Measurements from ENCODE around the gene CEACAM8.

CEACAM8 gene

GRCh38 chr19:42571116-42571515, 23.6 kb downstream of the CEACAM8 start:
- Histone ChIP-seq H3K9ac (ENCODE audit: insufficient read length, low read depth) (no peak overlapping the region), H3K9me3 (ENCODE audit: insufficient read depth, low read length) (no peaks in the 10 kb centered on the region), H3K36me3 (ENCODE audit: insufficient read depth, insufficient read length, low read length) (no peaks in the 10 kb centered on the region), H3K4me3 (ENCODE audit: insufficient read length, low read depth) (no peak overlapping the region), H3K27me3 (ENCODE audit: insufficient read depth, insufficient read length) (peaks cover 4% of the 10 kb centered on the region), H3K4me1 (ENCODE audit: insufficient read depth, insufficient read length) (no peaks in the 10 kb centered on the region)
- DNase-seq (ENCODE audit: low read depth, low spot score) = no peak
- TF ChIP-seq SUZ12 (IDR thresholded peaks at IDR 0.05; ENCODE audit: extremely low read depth, insufficient read depth, insufficient read length) (no peak), ZNF274 (IDR thresholded peaks at IDR 0.05; ENCODE audit: low read depth, low read length) (no peak), YY1 (IDR thresholded peaks at IDR 0.05; ENCODE audit: insufficient read depth, insufficient read length) (no peak)

- no peaks in the 10 kb centered on the region for H3K9me3 ChIP-seq (ENCODE audit: insufficient read depth, low read length)
- TF ChIP-seq ZNF274 (IDR thresholded peaks at IDR 0.05; ENCODE audit: low read depth, low read length) = no peak
- TF ChIP-seq SUZ12 (IDR thresholded peaks at IDR 0.05; ENCODE audit: extremely low read depth, insufficient read depth, insufficient read length) = no peak
- TF ChIP-seq YY1 (IDR thresholded peaks at IDR 0.05; ENCODE audit: insufficient read depth, insufficient read length) = no peak
- H3K4me1 ChIP-seq (ENCODE audit: insufficient read depth, insufficient read length) = no peaks in the 10 kb centered on the region
- H3K9ac ChIP-seq (ENCODE audit: insufficient read length, low read depth) = no peak overlapping the region
- no peaks in the 10 kb centered on the region for H3K36me3 ChIP-seq (ENCODE audit: insufficient read depth, insufficient read length, low read length)
- H3K27me3 ChIP-seq (ENCODE audit: insufficient read depth, insufficient read length) = peaks cover 15% of the 10 kb centered on the region
- no peak for DNase-seq (ENCODE audit: low read depth, low spot score)
- H3K4me3 ChIP-seq (ENCODE audit: insufficient read length, low read depth) = no peak overlapping the region
Observed at GRCh38 chr19:42569193-42569592, 25.5 kb downstream of the CEACAM8 start.

GRCh38 chr19:42568006-42568405, 26.7 kb downstream of the CEACAM8 start:
- TF ChIP-seq ZNF274 (IDR thresholded peaks at IDR 0.05; ENCODE audit: low read depth, low read length) (no peak), SUZ12 (IDR thresholded peaks at IDR 0.05; ENCODE audit: extremely low read depth, insufficient read depth, insufficient read length) (no peak), YY1 (IDR thresholded peaks at IDR 0.05; ENCODE audit: insufficient read depth, insufficient read length) (no peak)
- no peak overlapping the region for H3K9ac ChIP-seq (ENCODE audit: insufficient read length, low read depth)
- peaks cover 19% of the 10 kb centered on the region for H3K27me3 ChIP-seq (ENCODE audit: insufficient read depth, insufficient read length)
- DNase-seq (ENCODE audit: low read depth, low spot score) = no peak
- no peaks in the 10 kb centered on the region for H3K36me3 ChIP-seq (ENCODE audit: insufficient read depth, insufficient read length, low read length)
- no peaks in the 10 kb centered on the region for H3K4me1 ChIP-seq (ENCODE audit: insufficient read depth, insufficient read length)
- no peak overlapping the region for H3K4me3 ChIP-seq (ENCODE audit: insufficient read length, low read depth)
- H3K9me3 ChIP-seq (ENCODE audit: insufficient read depth, low read length) = no peaks in the 10 kb centered on the region

- no peaks in the 10 kb centered on the region for H3K4me1 ChIP-seq (ENCODE audit: insufficient read depth, insufficient read length)
- no peak for DNase-seq (ENCODE audit: low read depth, low spot score)
- no peak overlapping the region for H3K4me3 ChIP-seq (ENCODE audit: insufficient read length, low read depth)
- H3K27me3 ChIP-seq (ENCODE audit: insufficient read depth, insufficient read length) = peaks cover 19% of the 10 kb centered on the region
- no peak overlapping the region for H3K9ac ChIP-seq (ENCODE audit: insufficient read length, low read depth)
- H3K9me3 ChIP-seq (ENCODE audit: insufficient read depth, low read length) = no peaks in the 10 kb centered on the region
- no peaks in the 10 kb centered on the region for H3K36me3 ChIP-seq (ENCODE audit: insufficient read depth, insufficient read length, low read length)
- TF ChIP-seq SUZ12 (IDR thresholded peaks at IDR 0.05; ENCODE audit: extremely low read depth, insufficient read depth, insufficient read length) (no peak), ZNF274 (IDR thresholded peaks at IDR 0.05; ENCODE audit: low read depth, low read length) (no peak), YY1 (IDR thresholded peaks at IDR 0.05; ENCODE audit: insufficient read depth, insufficient read length) (no peak)
Observed at GRCh38 chr19:42567567-42567966, 27.2 kb downstream of the CEACAM8 start.

DNA sequence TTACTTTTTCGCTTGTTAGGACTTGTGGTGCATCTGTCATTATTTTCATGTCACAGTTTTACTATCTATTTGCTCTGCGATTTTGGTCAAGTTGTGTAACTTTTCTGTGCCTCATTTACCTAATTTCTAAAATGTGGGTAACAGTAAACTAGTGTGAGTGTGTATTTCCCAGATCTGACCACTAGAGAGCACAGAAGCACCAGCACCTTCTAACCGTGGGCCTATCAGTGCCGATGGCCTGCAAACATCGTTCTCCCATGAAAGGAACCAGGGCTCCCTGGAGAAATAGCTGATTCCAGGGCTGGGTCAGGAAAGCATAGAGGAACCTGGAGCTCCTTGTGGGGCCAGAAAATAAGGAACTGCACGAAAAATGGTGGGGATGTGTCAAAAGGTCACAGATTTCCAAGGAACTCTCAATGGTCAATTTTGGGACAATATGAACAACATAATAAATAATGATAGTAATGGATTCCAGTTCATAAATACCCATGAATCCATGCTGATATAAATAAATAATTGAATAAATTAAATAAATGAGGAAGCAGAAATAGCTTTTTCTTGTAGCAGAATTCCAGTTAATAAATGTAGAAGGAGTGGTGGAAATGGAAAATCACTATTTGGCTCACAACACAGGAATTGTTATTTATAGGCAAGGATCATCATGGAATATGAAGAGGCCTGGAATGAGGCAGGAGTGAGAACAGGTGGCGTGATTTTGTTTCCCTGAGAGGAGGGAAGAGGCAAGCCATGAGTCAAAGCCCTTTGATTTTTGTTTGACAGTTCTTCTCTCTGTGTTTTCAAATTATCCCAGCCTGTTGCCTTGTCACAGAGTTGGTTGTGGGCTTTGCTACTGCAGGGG, 31.1 kb downstream of the CEACAM8 start:
- TF ChIP-seq YY1 (IDR thresholded peaks at IDR 0.05; ENCODE audit: insufficient read depth, insufficient read length) (no peak), SUZ12 (IDR thresholded peaks at IDR 0.05; ENCODE audit: extremely low read depth, insufficient read depth, insufficient read length) (no peak), ZNF274 (IDR thresholded peaks at IDR 0.05; ENCODE audit: low read depth, low read length) (no peak)
- Histone ChIP-seq H3K4me1 (ENCODE audit: insufficient read depth, insufficient read length) (peaks cover 8% of the 10 kb centered on the region), H3K27me3 (ENCODE audit: insufficient read depth, insufficient read length) (peaks cover 39% of the 10 kb centered on the region), H3K4me3 (ENCODE audit: insufficient read length, low read depth) (no peak overlapping the region), H3K36me3 (ENCODE audit: insufficient read depth, insufficient read length, low read length) (no peaks in the 10 kb centered on the region), H3K9me3 (ENCODE audit: insufficient read depth, low read length) (no peaks in the 10 kb centered on the region), H3K9ac (ENCODE audit: insufficient read length, low read depth) (no peak overlapping the region)
- no peak for DNase-seq (ENCODE audit: low read depth, low spot score)

- TF ChIP-seq YY1 (IDR thresholded peaks at IDR 0.05; ENCODE audit: insufficient read depth, insufficient read length) (no peak), SUZ12 (IDR thresholded peaks at IDR 0.05; ENCODE audit: extremely low read depth, insufficient read depth, insufficient read length) (no peak), ZNF274 (IDR thresholded peaks at IDR 0.05; ENCODE audit: low read depth, low read length) (no peak)
- Histone ChIP-seq H3K9me3 (ENCODE audit: insufficient read depth, low read length) (no peaks in the 10 kb centered on the region), H3K4me3 (ENCODE audit: insufficient read length, low read depth) (no peak overlapping the region), H3K27me3 (ENCODE audit: insufficient read depth, insufficient read length) (peaks cover 37% of the 10 kb centered on the region), H3K4me1 (ENCODE audit: insufficient read depth, insufficient read length) (peaks cover 10% of the 10 kb centered on the region), H3K9ac (ENCODE audit: insufficient read length, low read depth) (no peak overlapping the region), H3K36me3 (ENCODE audit: insufficient read depth, insufficient read length, low read length) (no peaks in the 10 kb centered on the region)
- DNase-seq (ENCODE audit: low read depth, low spot score) = no peak
Observed at GRCh38 chr19:42561512-42561911, 33.2 kb downstream of the CEACAM8 start.

DNA sequence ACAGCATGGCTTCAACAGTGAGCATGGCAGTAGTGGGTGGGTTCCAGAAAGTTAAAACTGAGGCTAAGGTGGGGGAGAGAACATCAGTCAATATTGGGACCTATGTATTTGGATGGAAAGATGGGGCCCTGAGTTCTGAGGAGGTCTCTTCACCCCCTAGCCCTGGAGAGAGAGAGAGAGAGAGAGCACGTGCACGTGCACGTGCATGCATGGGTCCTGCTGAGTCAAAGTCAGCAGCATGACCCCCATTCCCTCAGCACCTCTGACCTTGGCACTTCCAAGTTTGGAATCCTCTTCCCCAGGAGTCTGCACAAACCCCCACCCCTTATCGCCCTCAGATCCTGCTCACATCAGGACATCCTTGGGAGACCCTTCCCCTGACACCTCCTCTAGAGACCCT, 34.0 kb downstream of the CEACAM8 start:
- TF ChIP-seq ZNF274 (IDR thresholded peaks at IDR 0.05; ENCODE audit: low read depth, low read length) (no peak), YY1 (IDR thresholded peaks at IDR 0.05; ENCODE audit: insufficient read depth, insufficient read length) (no peak), SUZ12 (IDR thresholded peaks at IDR 0.05; ENCODE audit: extremely low read depth, insufficient read depth, insufficient read length) (no peak)
- no peak overlapping the region for H3K4me3 ChIP-seq (ENCODE audit: insufficient read length, low read depth)
- H3K36me3 ChIP-seq (ENCODE audit: insufficient read depth, insufficient read length, low read length) = no peaks in the 10 kb centered on the region
- H3K27me3 ChIP-seq (ENCODE audit: insufficient read depth, insufficient read length) = peaks cover 37% of the 10 kb centered on the region
- peaks cover 12% of the 10 kb centered on the region for H3K4me1 ChIP-seq (ENCODE audit: insufficient read depth, insufficient read length)
- no peak overlapping the region for H3K9ac ChIP-seq (ENCODE audit: insufficient read length, low read depth)
- no peak for DNase-seq (ENCODE audit: low read depth, low spot score)
- H3K9me3 ChIP-seq (ENCODE audit: insufficient read depth, low read length) = no peaks in the 10 kb centered on the region

All from NT2/D1 (cell line).